AG09319 (cell line): ENCODE data around the gene ANO10.
"Not testable (repeated sequence)": the region's sequence is repeated elsewhere in the genome, so short reads cannot be mapped to it uniquely, and the experiment has no call there.

ENCODE experiments used
- DNase-seq: peaks from one replicate; pipeline ENCODE4 v3.0.0-alpha.2; 2010; ENCODE audit warnings: low read depth; ENCODE audit errors: extremely low read depth
- TF ChIP-seq, protein P1 (sequence below): IDR thresholded peaks from 2 replicates; pipeline ENCODE4 v1.5.1; 2011; ENCODE audit warnings: low read depth, mild to moderate bottlenecking, inconsistent platforms, low read length, moderate library complexity

The ANO10 gene

DNA sequence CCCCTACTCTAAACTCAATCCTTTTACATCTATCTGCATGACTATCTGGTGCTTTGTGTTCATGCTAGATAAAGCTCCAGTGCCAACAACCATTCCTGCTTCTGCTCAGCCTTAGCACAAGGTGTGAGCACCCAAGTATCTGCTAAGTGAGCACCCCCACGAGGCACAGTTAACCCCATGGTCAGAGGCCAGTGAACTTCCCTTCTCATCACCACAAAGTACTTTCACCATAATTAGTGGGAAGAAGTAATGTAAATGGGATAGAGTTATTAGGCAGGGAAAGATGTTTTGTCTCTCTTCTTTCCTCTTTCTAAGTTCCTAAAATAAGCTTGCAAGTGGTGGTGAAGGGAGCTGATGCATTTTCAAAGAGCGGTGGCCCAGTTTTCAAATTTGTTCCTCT, 96.4 kb downstream of the ANO10 start:
- TF ChIP-seq, protein P1, sequence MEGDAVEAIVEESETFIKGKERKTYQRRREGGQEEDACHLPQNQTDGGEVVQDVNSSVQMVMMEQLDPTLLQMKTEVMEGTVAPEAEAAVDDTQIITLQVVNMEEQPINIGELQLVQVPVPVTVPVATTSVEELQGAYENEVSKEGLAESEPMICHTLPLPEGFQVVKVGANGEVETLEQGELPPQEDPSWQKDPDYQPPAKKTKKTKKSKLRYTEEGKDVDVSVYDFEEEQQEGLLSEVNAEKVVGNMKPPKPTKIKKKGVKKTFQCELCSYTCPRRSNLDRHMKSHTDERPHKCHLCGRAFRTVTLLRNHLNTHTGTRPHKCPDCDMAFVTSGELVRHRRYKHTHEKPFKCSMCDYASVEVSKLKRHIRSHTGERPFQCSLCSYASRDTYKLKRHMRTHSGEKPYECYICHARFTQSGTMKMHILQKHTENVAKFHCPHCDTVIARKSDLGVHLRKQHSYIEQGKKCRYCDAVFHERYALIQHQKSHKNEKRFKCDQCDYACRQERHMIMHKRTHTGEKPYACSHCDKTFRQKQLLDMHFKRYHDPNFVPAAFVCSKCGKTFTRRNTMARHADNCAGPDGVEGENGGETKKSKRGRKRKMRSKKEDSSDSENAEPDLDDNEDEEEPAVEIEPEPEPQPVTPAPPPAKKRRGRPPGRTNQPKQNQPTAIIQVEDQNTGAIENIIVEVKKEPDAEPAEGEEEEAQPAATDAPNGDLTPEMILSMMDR = no peak
- DNase-seq = no peak

DNA sequence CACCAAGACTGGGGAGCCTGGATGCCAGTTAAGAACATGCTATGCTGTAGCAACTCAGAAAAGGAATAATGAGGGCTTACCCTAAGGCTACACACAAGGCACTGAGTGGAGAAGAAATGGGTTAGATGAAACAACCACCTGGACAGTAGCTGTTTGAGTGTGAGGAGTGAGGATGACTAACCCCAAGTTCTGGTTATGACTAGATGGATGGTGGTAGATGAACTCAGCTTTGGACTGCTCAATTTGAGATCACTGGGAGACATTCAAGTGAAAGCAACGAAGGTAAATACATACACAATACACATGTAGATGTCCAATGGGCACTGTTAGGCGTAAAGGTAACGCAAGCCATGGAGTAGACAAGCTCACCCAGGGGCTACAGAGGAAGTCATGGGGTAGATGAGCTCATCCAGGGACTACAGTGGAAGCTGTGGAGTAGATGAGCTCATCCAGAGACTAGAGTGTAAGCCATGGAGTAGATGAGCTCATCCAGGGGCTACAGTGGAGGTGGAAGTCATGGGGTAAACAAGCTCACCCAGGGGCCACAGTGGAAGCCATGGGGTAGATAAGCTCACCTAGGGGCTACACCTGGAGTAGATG, 98.3 kb downstream of the ANO10 start:
- no peak for DNase-seq
- TF ChIP-seq, protein P1 = no peak

DNA sequence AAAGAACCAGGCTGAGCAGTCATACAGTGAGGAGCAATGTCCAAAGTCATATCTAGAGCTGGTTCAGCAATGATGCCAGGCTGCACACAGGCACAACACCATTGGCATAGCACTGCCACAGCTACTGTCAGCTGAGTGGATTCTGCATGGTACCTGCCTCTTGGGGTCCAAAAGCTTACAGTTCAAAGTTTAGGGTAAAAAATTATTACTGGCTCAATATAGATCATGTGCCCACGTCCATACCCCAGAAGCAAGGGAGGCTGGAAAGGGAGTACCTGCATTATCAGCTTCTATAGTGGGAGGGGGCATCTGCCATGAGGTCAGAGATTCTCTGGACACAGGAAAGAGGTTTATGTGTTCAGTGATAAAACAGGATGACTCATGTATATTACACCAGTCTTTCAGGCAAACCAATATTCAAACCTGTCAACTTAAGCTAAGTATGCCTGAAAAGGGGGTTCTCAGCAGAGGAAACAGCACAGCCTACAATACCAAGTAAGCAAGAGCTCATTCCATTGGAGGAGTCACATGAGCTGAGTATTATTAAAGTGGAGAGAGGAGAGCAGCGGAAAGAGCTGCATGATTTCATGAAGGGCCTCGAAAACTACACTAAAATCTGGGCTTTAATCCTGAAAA, 99.0 kb downstream of the ANO10 start:
- no peak for DNase-seq
- TF ChIP-seq, protein P1 = no peak

DNA sequence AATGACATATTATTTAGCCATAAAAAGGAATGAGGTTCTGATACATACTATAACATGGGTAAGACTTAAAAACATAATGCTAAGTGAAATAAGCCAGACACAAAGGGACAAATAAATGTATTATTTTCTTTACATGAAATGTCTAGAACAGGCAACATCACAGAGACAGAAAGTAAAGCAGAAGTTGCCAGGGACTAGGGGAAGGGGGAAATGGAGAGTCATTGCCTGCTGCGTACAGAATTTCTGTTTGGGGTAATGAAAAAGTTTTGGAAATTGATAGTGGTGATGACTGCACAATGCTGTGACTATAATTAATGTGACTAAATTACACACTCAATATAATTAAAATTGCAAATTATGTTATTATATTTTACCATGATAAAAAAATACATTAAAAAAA, 99.9 kb downstream of the ANO10 start:
- DNase-seq = no peak
- TF ChIP-seq, protein P1 = no peak

DNA sequence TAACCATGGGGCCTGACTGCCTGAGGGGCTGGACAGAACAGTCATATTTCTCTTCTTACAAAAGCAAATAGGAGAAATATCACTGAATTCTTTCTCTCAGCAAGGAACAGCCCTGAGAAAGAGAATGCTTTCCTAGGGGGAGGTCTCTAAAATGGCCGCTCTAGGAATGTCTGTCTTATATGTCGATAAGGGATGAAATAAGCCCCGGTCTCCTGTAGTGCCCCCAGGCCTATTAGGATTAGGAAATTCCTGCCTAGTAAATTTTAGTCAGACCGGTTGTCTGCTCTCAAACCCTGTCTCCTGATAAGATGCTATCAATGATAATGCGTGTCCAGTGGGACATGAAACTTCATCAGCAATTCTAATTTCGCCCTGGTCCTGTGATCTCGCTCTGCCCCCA, 103.3 kb downstream of the ANO10 start:
- not testable (repeated sequence) for DNase-seq

DNA sequence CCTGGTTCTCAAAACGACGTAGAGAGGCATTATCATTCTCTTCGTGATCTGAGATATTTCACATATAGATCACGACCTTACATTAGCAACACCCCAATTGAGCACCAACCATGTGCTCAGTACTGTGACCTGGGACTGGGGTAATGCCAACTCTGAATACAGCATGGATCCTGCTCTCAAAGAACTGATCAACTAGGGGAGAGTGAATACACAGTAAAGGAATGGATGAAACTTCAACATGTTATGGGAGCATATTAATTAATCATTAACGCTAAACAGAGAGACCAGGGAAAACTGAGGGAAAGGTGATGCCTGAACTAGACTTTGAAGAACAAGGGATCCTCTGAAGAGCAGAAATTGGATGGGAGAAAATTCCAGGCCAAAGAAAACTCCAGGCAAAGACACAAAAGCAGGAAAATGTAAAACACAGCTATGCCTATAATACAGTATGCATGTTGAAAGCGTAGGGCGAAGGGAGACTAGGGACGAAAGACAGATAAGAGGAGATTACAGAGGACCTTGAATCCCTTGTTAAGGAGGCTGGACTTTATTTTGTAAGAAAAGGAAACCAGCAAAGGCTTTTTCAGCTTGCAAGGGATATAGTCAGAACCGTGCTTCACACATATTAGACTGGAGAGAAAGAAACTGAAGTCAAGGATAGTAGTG, 105.7 kb downstream of the ANO10 start:
- TF ChIP-seq, protein P1 = no peak
- no peak for DNase-seq

DNA sequence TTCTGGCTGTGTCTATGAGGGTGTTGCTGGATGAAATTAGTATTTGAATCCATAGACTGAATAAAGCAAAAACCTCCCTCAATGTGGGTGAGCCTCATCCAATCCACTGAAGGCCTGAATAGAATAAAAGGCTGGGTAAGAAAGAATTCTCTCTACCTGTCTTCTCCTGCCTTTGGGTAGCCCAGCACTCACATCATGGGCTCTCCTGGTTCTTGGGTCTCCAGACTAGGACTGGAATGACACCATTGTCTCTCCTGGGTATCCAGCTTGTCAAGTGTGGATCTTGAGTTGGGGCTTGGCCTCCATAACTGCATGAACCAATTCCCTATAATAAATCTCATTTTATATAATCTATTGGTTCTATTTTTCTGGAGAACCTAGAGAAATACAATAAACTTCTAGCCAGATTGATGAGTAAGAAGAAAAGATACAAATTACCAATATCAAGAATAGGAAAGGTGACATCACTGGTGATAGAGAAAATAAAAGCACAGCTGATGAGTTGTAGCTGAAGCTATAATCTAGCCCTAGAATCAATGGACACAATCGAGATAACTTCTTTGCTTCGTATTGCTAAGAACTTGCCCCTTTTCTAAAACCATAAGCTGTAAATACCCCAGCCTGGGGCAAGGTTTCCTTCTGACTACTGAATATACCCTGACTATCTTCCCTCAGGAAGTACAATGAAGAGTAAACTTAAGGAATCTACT, 106.4 kb downstream of the ANO10 start:
- TF ChIP-seq, protein P1 = no peak
- no peak for DNase-seq
